Endometrial microvascular endothelial cells (primary cell): Measurements from ENCODE around the gene MRC1. TPM values are rescaled to one million over a fixed set of nuclear protein-coding genes. Genes with fewer than 3 reads are reported as not detected.

ENCODE experiments used
- in situ Hi-C: cut with HindIII; loops from 2 replicates; pipeline ENCODE4 v1.10.0; 2017; ENCODE audit warnings: low sequenced_read_pairs, low pct_unique_long_range_greater_than_20kb; ENCODE audit errors: inconsistent ontology term
- total RNA-seq: library from RNA; depleted of rRNA; stranded (reverse); fragments of >200 nt; gene quantifications from one replicate; pipeline ENCODE4 v1.2.3, GENCODE V29; 2015; ENCODE audit errors: inconsistent ontology term

MRC1 gene
- total RNA-seq, 1 donor from 2014 or later = 0.28 TPM

DNA sequence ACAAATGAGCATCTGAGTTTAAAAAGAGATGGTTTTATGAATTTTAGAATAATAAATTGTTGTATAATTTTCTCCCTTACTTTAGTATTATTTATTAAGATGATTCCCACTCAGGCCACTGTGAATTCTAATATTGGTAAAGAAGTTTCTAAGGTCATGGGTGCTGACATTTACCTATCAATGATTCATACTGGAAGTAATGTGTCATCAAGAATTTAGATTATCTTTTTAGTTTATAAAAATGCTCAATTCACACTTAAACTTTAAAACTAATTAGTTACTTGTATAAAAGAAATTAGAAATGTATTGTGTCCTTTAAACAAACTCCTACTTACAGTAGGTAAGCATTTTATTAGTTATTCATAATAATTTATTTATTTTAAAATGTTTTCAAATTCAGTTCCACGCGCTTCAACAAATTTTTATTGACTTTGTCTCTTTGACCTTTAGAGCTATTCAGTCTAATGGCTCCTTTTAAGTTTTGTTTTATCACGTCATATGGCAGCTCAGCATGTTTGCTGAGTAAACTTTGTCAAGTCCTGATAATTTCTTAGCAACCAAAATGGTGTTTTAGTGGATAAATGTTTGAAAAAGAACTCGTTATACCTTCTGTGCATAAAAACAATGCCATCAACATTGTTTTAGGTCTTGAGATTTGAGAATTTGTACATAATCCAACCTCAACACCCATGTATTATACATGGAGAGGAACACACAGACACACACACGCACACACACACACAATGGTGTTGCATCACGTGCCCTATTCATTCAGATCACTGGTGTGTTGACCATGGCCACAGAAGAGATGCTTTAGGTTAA lies 15.1 kb upstream of the MRC1 start:
- in situ Hi-C loops = no loop called here

DNA sequence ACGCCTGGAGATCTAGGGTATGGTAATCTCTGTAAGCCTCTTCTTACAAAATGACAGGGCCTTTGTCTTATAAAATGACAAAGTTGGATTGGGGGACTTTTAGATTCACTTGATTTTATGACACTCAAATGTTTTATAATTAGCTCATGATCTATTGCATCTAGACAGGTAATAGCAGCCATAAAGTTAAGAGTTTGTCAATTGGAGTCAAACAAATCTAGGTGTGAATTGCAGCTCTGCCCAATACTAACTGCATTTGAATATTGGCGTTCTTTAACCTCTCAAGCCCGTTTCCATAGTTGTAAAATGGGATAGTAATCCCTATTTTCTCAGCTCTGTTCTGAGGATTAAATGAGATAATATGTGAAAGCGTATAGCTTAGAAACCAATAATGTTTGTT lies 14.1 kb upstream of the MRC1 start:
- in situ Hi-C loops = no loop called here

DNA sequence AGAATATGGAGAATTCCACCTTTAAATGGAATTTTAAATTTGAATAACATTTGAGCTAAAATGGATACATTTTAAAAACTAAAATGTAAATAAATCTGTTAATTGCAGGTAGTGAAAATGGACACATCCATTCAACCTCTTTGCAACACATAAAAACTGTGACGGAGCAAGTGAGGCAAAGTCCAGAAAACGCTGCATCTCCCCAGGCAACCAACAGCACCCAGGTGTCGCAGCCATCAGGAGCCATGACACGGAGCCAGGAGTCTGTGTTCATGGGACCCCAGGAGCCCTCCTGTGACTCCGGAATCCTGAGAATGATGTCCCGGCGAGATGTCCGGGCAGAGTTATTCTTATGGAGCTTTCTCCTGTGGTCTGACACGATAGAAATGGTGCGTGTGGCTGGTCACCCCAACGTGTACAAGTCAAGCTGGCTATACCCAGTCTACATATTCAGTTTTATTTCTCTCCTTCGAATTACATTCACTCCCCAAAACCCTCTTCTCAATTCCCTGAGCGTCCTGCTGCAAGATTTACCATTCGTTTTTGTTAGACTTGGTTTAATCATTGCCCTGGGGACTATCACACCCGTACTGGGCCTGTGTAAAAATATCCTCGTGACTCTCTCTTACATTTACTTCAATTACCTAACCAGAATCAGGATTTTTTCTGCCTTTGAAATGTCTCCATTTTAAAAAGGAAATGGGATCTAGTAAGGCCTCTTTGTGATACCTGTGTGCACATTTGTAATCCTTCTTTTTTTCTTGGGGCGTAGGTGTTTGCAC lies 13.1 kb upstream of the MRC1 start:
- in situ Hi-C loops = no loop called here

DNA sequence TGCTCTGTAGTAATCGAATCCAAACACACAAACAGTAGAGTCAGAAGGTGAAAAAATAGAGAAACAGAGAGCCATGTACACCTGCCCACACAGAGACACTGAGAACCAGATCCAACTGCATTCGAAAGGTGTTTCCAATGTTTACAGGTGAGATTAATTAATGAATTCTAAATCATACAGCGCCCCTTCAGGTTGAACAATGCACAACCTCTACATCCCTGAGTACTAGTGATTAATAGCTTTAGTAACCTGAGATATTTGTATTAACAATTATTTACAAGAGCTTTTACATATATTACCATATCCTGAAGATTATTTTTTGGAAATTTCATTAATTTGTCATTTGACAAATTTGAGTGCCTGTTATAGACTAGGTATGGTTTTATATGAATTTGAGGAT lies 7.6 kb upstream of the MRC1 start:
- in situ Hi-C loops = no loop called here

DNA sequence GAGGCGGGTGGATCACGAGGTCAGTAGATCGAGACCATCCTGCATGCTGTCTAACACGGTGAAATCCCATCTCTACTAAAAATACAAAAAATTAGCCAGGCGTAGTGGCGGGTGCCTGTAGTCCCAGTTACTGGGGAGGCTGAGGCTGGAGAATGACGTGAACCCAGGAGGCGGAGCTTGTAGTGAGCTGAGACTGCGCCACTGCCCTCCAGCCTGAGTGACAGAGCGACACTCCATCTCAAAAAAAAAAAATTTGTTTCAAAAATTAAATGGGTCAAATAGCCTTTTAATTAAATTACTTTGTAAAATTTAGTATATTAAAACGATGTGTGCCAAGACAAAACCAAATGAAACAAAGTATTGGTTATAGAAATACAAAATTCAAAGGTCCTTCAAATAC lies 6.8 kb upstream of the MRC1 start:
- in situ Hi-C loops = no loop called here

DNA sequence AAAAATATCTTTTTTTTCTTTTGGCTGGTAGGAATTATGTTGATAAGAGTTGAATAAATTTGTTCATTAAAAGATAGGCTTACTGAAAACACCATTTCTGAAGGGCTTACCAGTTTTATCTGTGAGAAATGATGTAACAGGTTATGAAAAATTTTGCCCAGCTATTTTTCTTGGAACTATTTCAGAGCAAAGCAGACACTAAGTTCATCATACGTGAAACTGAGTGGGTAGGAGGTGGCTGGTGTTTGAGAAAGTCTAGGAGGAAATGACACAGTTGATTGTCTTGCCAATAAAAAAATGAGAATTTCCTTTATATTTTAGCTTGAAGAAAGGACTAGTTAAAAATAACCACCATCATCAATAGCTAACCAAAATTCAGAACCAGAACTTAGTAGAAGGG lies 6.2 kb upstream of the MRC1 start:
- in situ Hi-C loops = no loop called here

DNA sequence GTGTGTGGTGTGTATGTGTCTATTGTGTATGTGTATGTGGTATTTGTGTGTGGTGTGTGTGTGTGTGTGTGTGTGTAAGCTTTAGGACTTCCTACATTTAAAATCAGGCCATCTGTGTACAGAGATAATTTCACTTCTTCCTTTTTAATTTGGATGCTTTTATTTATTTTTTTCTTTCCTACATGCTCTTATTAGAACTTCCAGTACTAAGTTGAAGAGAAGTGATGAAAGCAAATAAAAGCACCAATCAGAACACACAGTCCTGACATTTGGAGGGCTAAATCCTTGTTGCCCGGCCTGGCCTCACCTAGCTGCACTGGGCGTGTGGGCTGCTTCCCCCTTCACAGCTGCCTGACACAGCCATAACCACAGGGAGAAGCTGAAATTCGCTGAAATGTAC lies 3.8 kb upstream of the MRC1 start:
- in situ Hi-C loops = no loop called here

DNA sequence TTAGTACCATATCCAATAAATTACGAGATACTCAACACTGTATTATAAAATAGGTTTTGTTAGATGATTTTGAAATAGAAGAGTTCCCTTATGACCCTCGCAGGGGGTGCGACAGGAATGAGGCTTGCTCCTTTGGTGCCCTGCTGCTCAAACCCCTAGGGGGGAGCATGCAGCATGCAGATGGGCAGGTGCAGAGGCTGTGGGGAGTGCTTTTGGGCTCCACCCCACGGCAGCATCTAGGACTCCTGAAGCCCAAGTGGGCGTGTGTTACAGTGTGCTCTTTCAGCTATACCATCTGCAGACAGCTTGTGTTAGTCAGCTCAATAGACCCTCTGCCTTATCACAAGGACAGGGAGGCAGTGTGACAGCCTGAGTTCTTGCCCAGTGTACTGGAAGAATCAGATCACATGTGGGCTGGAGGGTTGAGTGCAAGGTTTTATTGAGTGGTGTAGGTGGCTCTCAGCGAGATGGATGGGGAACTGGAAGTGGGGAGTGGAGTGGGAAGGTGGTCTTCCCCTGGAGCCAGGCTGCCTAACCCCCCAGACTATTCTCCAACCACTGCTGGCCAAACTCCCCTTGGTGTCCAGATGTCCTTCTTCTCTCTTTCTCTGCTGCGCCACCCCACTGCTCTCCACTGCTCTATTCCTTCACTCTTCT lies 3.1 kb upstream of the MRC1 start:
- in situ Hi-C loops = no loop called here

DNA sequence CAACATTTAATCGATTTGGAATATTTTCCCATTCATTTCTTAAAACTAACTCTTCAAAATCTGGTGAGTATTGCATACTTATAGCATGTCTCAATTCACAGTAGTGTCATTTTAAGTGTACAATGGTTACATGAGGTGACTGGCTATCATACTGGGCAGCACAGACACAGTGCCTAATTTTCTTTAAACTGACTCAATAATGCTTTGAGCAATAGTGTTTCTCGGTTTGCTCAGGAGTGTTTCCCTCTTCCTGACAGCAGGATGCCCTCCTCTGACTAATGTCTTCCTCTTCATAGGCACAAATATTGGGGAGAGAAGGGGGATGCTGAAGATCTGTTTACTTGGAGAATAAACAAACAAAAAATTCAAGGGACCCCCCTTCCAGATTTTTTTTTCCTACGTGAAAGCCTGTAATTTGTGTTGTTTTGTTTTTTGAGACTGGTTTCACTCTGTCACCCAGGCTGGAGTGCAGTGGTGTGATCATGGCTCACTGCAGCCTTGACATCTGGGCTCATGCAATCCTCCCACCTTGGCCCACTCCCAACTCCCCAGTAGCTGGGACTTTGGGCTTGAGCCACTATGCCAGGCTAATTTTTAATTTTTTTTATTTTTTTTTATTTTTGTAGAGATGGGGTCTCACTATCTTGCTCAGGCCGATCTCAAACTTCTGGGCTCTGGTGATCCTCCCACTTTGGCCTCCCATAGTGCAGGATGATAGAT lies 2.2 kb downstream of the MRC1 start:
- in situ Hi-C loops = no loop called here

DNA sequence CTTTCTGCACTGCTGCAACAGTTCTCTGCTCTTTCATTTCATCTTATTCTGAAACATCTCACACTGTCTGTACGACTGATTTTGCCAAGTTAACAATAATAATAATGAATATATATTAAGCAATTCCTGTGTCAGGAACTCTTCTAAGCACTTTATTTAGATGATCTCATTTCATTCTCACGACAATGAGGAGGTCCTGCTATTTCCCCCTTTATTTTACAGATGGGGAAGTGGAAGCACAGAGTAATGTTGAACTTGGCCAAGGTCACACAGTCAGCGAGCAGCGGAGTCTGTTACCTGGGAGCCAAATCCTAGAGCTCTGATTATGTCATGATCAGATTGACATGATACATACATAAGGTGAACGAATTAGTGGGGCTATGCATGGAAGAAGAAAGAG lies 5.8 kb downstream of the MRC1 start:
- in situ Hi-C loops = no loop called here

DNA sequence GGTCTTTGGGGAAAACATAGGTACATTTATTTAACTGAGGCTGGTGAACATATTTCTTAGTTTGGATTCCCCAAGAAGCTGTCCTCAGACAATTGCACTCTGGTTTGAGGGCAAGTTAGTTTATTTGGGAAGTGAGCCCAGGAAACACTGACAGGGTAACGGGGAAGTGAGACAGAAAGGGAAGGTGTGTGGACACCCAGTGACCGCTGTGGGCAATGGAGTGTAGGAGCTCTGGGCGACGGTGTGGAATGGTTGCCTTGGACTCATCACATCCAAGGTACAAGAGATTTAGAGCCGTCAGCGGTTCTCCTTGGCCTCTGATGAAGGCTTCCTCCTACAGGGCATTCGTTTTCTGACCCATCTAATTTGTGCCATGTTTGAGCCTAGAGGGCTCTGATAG lies 7.1 kb downstream of the MRC1 start:
- in situ Hi-C loops = no loop called here

DNA sequence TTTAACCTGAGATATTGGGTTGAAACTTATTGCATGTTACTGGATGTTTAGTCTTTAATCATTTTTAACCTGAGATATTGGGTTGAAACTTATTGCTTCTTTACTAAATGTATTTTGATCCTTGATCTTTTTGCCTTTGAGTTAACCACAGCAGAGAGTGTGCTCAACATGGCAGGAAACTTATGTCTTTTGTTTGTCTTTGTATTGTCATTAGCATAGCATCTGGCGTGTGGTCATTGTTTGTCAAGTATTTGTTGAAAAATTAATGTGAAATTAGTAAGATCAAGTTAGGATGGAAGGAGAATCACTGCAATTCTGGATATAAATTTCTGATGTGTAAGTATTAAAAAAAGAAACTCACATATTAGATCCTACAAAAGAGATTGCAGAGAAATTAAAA lies 8.2 kb downstream of the MRC1 start:
- in situ Hi-C loops = no loop called here

DNA sequence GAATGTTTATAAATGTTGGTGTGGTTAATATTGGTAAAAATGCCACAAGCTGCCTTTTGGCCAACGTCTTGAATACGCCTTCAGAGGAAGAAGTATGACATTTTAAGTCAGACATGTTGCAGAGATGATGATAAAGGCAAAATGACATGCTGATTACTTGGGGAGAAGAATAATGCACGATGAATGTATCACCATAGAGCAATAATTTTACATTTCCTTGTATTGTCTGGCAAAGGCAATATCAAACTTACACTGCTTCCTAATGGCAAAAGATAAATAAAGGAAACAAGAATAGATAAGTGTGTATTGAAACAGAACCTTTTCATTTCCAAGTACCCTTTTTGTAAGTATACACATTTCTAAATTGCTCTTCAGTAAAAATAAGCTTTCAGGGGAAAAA lies 8.6 kb downstream of the MRC1 start:
- in situ Hi-C loops = no loop called here

DNA sequence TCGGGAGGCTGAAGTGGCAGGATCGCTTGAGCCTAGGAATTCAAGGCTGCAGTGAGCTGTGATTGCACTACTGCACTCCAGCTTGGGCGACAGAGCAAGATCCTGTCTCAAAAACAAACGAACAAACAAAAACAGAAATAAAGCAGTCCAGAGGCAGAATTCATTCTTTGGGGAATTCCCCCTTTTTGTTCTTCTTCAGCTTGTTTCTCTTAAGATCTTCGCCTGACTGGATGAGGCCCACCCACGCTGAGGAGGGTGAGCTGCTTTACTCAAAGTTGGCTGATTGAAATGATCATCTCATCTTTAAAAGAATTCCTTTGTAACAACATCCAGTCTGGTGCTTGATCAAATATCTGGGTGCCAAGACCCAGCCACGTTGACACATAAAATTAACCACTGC lies 10.7 kb downstream of the MRC1 start:
- in situ Hi-C loops = no loop called here

DNA sequence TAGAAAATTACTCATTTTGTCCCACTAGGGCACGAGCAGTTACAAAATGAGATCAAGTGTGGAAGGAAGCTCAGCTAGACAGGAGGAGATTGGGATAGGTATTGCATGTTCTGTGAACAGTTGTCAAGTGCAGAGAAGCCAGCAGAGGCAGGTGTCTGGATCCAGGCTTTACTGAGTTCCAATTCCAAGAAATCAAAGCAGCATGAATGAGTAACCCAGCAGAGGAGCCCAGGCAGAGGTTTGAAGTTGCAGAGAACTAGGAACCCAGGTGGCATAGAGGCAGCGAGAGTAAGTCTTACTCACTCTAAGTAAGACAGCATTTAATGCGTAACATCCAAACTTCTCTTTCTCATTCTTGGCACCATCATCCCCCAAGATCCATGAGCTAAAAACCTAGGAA lies 11.8 kb downstream of the MRC1 start:
- in situ Hi-C loops = no loop called here

DNA sequence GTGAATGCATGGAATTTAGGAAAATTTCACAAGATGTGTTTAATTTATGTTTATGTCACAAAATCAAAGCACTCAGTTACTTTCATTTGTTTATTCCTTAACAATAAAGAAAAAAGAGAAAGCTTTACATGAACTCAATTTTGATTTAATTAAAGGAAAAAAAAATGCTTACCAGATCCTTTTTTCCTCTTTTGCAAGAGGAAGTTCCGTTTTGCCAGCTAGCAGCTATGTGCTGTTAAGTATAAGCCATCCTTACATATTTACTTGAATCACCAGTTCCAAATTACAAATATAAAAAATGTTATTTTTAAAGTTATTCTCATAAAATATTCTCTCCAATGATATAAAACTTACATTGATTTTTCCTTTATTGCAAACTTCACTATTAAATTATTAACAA lies 12.7 kb downstream of the MRC1 start:
- in situ Hi-C loops = no loop called here

DNA sequence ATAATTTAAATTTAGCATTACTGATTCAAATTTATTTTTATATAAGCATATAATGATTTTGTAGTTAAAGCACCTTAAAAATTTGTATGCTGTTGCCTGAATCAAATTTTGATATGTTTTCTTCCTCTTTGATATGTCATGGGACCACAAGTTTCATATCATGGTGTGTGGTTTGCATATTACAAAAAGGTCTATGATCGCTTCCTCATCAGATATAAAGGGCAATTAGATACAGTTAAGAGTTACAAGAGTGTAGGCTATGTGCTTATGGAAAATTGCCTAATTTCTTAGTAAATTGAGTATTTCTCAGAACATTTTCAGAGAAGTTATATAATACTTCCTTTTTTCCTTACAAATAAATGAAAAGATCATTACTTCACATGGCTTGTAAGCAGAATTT lies 22.2 kb downstream of the MRC1 start:
- in situ Hi-C loops = no loop called here

DNA sequence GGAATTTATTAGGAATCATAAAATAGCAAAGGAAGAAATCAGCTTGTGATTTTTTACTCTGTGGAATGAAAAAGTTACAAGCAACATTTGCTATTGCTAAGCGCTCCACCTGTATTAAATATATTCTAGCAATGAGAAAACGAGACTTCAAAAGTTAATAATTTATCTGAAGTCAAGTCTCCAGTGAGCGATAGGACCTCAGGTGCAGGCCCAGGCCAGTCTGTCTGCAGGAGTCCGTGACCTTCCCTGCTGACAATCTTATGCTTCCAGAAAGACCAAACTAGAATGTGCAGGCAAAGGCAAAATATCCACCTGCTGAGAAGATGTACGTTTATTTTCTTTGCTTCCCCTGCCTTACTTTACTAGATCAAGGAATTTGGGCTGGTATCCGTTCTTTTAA lies 22.7 kb downstream of the MRC1 start:
- in situ Hi-C loops = no loop called here

DNA sequence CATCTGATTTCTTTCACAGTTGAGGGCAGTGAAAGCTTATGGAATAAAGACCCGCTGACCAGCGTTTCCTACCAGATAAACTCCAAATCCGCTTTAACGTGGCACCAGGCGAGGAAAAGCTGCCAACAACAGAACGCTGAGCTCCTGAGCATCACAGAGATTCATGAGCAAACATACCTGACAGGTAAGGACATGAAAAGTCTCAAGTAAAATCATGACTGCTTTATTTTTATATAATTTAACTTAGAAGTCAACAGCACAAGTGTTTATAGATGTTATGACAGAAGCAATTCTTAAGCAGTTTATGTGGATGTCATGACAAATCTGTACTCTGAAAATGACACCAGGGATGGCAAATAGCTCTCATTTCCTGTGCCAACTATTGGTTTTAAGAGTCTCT lies 24.5 kb downstream of the MRC1 start:
- in situ Hi-C loops = no loop called here
